OCI-LY7 (cell line): ENCODE results near the gene CELF2. TPM values are rescaled to one million over a fixed set of nuclear protein-coding genes. Genes with fewer than 3 reads are reported as not detected.

Experiments
- BruUV-seq: library from RNA; stranded (reverse); fragments of 400-500 nt; replicated peaks from 2 replicates; lab custom pipeline; 2021; lab: Mats Ljungman, UMichigan
- CTCF ChIA-PET: fragments of 300-600 bp; sonication (Branson Sonifier 250); formaldehyde crosslinking; loops from one replicate; lab custom pipeline; 2022; ENCODE audit warnings: antibody characterized with exemption; ENCODE audit not compliant: unreplicated experiment; lab: Charles Lee
- POLR2A ChIA-PET: fragments of 300-600 bp; sonication (Branson Sonifier 250); formaldehyde crosslinking; loops from one replicate; lab custom pipeline; 2022; ENCODE audit warnings: antibody characterized with exemption; lab: Charles Lee
- DNase-seq: peaks from one replicate; pipeline ENCODE4 v3.0.0-alpha.2; 2015; ENCODE audit warnings: low spot score
- H2AFZ ChIP-seq: fragments of 200-600 bp; sonication (generic), shearing (Covaris generic); 2 replicates; pipeline ENCODE4 v1.6.1; 2014; ENCODE audit warnings: mild to moderate bottlenecking, antibody characterized with exemption, low read length, moderate library complexity
- H3K27ac ChIP-seq: fragments of 200-600 bp; sonication (generic); 2 replicates; pipeline ENCODE4 v1.5.1; 2014; ENCODE audit warnings: mixed run types, low read depth, mild to moderate bottlenecking, moderate library complexity, low read length, inconsistent platforms; ENCODE audit not compliant: poor library complexity, severe bottlenecking
- H3K36me3 ChIP-seq: fragments of 200-600 bp; sonication (generic); 2 replicates; pipeline ENCODE4 v1.6.1; 2014; ENCODE audit warnings: mild to moderate bottlenecking, antibody characterized with exemption, low read length, moderate library complexity, mixed read lengths; ENCODE audit not compliant: insufficient read depth
- H3K4me1 ChIP-seq: fragments of 200-600 bp; sonication (generic); 2 replicates; pipeline ENCODE4 v1.5.1; 2014; ENCODE audit warnings: mild to moderate bottlenecking, low read length; ENCODE audit not compliant: insufficient read depth, poor library complexity, severe bottlenecking
- H3K4me2 ChIP-seq: fragments of 200-600 bp; sonication (generic); 2 replicates; pipeline ENCODE4 v1.6.1; 2014; ENCODE audit warnings: mild to moderate bottlenecking, low read length
- H3K4me3 ChIP-seq: fragments of 200-600 bp; sonication (generic); 2 replicates; pipeline ENCODE4 v1.5.1; 2014; ENCODE audit warnings: mild to moderate bottlenecking, low read depth, low read length; ENCODE audit not compliant: poor library complexity, severe bottlenecking
- H3K79me2 ChIP-seq: fragments of 200-600 bp; sonication (generic); 2 replicates; pipeline ENCODE4 v1.6.1; 2016; ENCODE audit warnings: low read depth, mild to moderate bottlenecking, low read length, moderate library complexity, mixed read lengths; ENCODE audit not compliant: insufficient read depth
- H3K9me2 ChIP-seq: fragments of 200-600 bp; sonication (generic); 2 replicates; pipeline ENCODE4 v1.6.1; 2016; ENCODE audit warnings: mild to moderate bottlenecking, low read length, mixed read lengths; ENCODE audit not compliant: insufficient read depth
- H3K9me3 ChIP-seq: fragments of 200-600 bp; sonication (generic); 2 replicates; pipeline ENCODE4 v1.6.1; 2014; ENCODE audit warnings: mild to moderate bottlenecking, mixed run types, low read length, mixed read lengths
- H4K20me1 ChIP-seq: fragments of 200-600 bp; sonication (generic); 2 replicates; pipeline ENCODE4 v1.6.1; 2014; ENCODE audit warnings: mild to moderate bottlenecking, antibody characterized with exemption, low read length, moderate library complexity, mixed read lengths; ENCODE audit not compliant: insufficient read depth
- CTCF ChIP-seq: fragments of 200-600 bp; sonication (generic); conservative IDR thresholded peaks from 2 replicates; pipeline ENCODE4 v1.5.1; 2014; ENCODE audit warnings: mild to moderate bottlenecking, antibody characterized with exemption, low read length, moderate library complexity, mixed read lengths
- EZH2phosphoT487 ChIP-seq: fragments of 200-600 bp; sonication (generic); IDR thresholded peaks from 2 replicates; pipeline ENCODE4 v1.6.1; 2018; ENCODE audit warnings: low read depth, borderline replicate concordance, mild to moderate bottlenecking, mixed run types, antibody characterized with exemption, low read length, moderate library complexity, mixed read lengths
- intact Hi-C: fragments of 100-400 bp; cut with micrococcal nuclease; formaldehyde crosslinking; loops from one replicate; pipeline ENCODE4 v1.10.0; 2022; ENCODE audit not compliant: unreplicated experiment
- total RNA-seq, 2 experiments: library from RNA; depleted of rRNA in 1 of 2; stranded (reverse); fragments of >200 nt in 1 of 2; shearing (Covaris generic) in 1 of 2; gene quantifications; 2 replicates each; pipeline ENCODE4 v1.2.3, GENCODE V29; 2014 to 2022

Gene CELF2
- total RNA-seq, 2 experiments from 2014 or later: 5.4 to 19.1 TPM

GRCh38 chr10:11168423-11169090, 150.9 kb downstream of the CELF2 start:
- H3K79me2 ChIP-seq: no peaks in the 10 kb centered on the region

GRCh38 chr10:11169976-11170375, 152.3 kb downstream of the CELF2 start:
- ChIA-PET CTCF (no interaction called here), POLR2A (no interaction called here)
- no peaks in the 10 kb centered on the region for H3K36me3 ChIP-seq
- H3K27ac ChIP-seq: no peak overlapping the region
- H3K79me2 ChIP-seq: no peaks in the 10 kb centered on the region
- H3K9me3 ChIP-seq: no peaks in the 10 kb centered on the region
- H3K4me1 ChIP-seq: peaks cover 29% of the 10 kb centered on the region
- no peak overlapping the region for H2AFZ ChIP-seq
- no peak overlapping the region for H3K4me3 ChIP-seq
- no peaks in the 10 kb centered on the region for H3K9me2 ChIP-seq
- DNase-seq: no peak
- BruUV-seq: no TSS peak
- TF ChIP-seq EZH2phosphoT487 (no peak), CTCF (no peak)
- intact Hi-C loops: no loop called here
- H3K4me2 ChIP-seq: no peak overlapping the region
- no peaks in the 10 kb centered on the region for H4K20me1 ChIP-seq

More at GRCh38 chr10:11168423-11169090, 150.9 kb downstream of the CELF2 start:
- CTCF ChIA-PET: no interaction called here
- Histone ChIP-seq H3K4me3 (no peak overlapping the region), H3K4me1 (peaks cover 43% of the 10 kb centered on the region), H3K9me3 (no peaks in the 10 kb centered on the region), H4K20me1 (no peaks in the 10 kb centered on the region), H3K27ac (no peak overlapping the region), H2AFZ (no peak overlapping the region), H3K4me2 (no peak overlapping the region), H3K36me3 (no peaks in the 10 kb centered on the region), H3K9me2 (no peaks in the 10 kb centered on the region)
- BruUV-seq: no TSS peak
- POLR2A ChIA-PET: interaction anchor here (0.5 to 1.5 kb wide), 3 partner anchors 13 to 1634 kb away, joined by 3 to 6 read pairs (median 4); no protein-coding TSS in a partner anchor
- intact Hi-C loops: no loop called here
- TF ChIP-seq CTCF (no peak), EZH2phosphoT487 (no peak)
- no peak for DNase-seq

- Histone ChIP-seq H3K27ac (no peak overlapping the region), H3K4me3 (no peak overlapping the region), H3K79me2 (no peaks in the 10 kb centered on the region), H4K20me1 (no peaks in the 10 kb centered on the region), H3K4me2 (peak overlapping the region; percentile 27), H3K9me2 (no peaks in the 10 kb centered on the region), H3K4me1 (peaks cover 26% of the 10 kb centered on the region), H3K9me3 (no peaks in the 10 kb centered on the region), H3K36me3 (no peaks in the 10 kb centered on the region), H2AFZ (peak overlapping the region; percentile 55; the same call in 1 of the 2 replicates)
- BruUV-seq: no TSS peak
- POLR2A ChIA-PET: interaction anchor here (0.7 to 1.1 kb wide), 2 partner anchors 9 to 25 kb away, joined by 3 read pairs; no protein-coding TSS in a partner anchor
- intact Hi-C loops: no loop called here
- CTCF ChIA-PET: no interaction called here
- TF ChIP-seq EZH2phosphoT487: no peak
- no peak for TF ChIP-seq CTCF
- DNase-seq: no peak
These were observed 152.9 kb downstream of the CELF2 start for GRCh38 chr10:11170574-11170973.
